Psoas muscle (tissue), 8 donors: ENCODE data around the gene HPGDS. TPM values are rescaled to one million over a fixed set of nuclear protein-coding genes. Genes with fewer than 3 reads are reported as not detected.
"Not testable (repeated sequence)": the region's sequence is repeated elsewhere in the genome, so short reads cannot be mapped to it uniquely, and the experiment has no call there.

Experiments used
- ATAC-seq, 4 donors: fragments of 200-7000 bp; cut with Tn5 transposase; one replicate each; pipeline ENCODE4 v1.9.1; 2020; ENCODE audit warnings: moderate library complexity in 3 of 4, mild to moderate bottlenecking in 2 of 4
- DNase-seq, 2 donors: peaks; one replicate each; pipeline ENCODE4 v3.0.0-alpha.2; 2020
- H3K27ac ChIP-seq: fragments of 200-600 bp; one replicate; pipeline ENCODE4 v1.8.0; 2022
- H3K27me3 ChIP-seq, 3 donors: fragments of 200-600 bp in 1 of 3; one replicate each; pipeline versions ENCODE4 v1.6.1 to v1.8.0; 2013 to 2022; ENCODE audit warnings: low read length in 2 of 3, mild to moderate bottlenecking in 2 of 3, moderate library complexity in 1 of 3; ENCODE audit not compliant: insufficient read depth in 3 of 3
- H3K36me3 ChIP-seq, 2 donors: fragments of 200-600 bp in 1 of 2; one replicate each; pipeline versions ENCODE4 v1.6.1 to v1.8.0; 2013 to 2022; ENCODE audit warnings: low read depth in 1 of 2, mild to moderate bottlenecking in 1 of 2, moderate library complexity in 1 of 2; ENCODE audit not compliant: insufficient read depth in 1 of 2
- H3K4me1 ChIP-seq: fragments of 200-600 bp; one replicate; pipeline ENCODE4 v1.8.0; 2022
- H3K4me3 ChIP-seq: fragments of 200-600 bp; one replicate; pipeline ENCODE4 v1.8.0; 2022; ENCODE audit warnings: mild to moderate bottlenecking
- H3K9me3 ChIP-seq: fragments of 200-600 bp; one replicate; pipeline ENCODE4 v1.8.0; 2022
- CTCF ChIP-seq: fragments of 200-600 bp; IDR thresholded peaks from one replicate; pipeline ENCODE4 v1.8.0; 2022; ENCODE audit warnings: antibody characterized with exemption
- WGBS, 3 donors: extraction: QIAGEN DNeasy Blood & Tissue Kit; methylation state at CpG; one replicate each; pipeline versions ENCODE4 v1.1.6 to v1.1.7; 2013; 5-methylcytosine and 5-hydroxymethylcytosine counted together
- intact Hi-C, 2 donors: fragments of 100-400 bp; cut with DNase I; formaldehyde crosslinking; loops; one replicate each; pipeline versions ENCODE4 v1.11.0 to v1.14.2; 2022
- polyA plus RNA-seq, 3 donors: library from polyadenylated mRNA; stranded (reverse); fragments of 200-250 nt; gene quantifications; one replicate each; pipeline ENCODE4 v1.2.3, GENCODE V29; 2013
- total RNA-seq, 4 donors: library from RNA; stranded (reverse); fragmentation: NEBNext Ultra II Directional in 2 of 4; extraction: Animal tissue kit (Norgen Biotek cat#: 25700) in 2 of 4; gene quantifications; one replicate each; pipeline versions ENCODE4 v1.2.1 to v1.2.4, GENCODE V29; 2021 to 2023
- donor health status: healthy with polysubstance abuse.
- donor health status: DM: no; HTN: no; CAD: no; lungs with moderate emphysema.
- donor health status: Bipolar disorder and iron deficiency.
- donor health status: healthy.
- donor health status: DM: yes; HTN: yes; CAD: no.
- donor health status: DM: no; HTN: no; CAD: no.
- donor health status: DM: no; HTN: no; CAD: no.
- donor health status: DM: yes; HTN: yes; CAD: no.

The HPGDS gene
- total and polyA plus RNA-seq, 7 donors = 0.06 to 0.79 (median 0.39) TPM

- 55 to 73% (median 64%) methylated on average over 1 of the region's 1 CpG for WGBS, 3 donors
- ATAC-seq = no peak
- TF ChIP-seq CTCF = no peak
Observed at GRCh38 chr4:94329933-94330332, 12.7 kb downstream of the HPGDS start.

GRCh38 chr4:94325835-94326234 lies 16.8 kb downstream of the HPGDS start:
- Histone ChIP-seq H3K27me3 (peaks cover 0 to 2% (median 0%) of the 10 kb centered on the region in 3 donors), H3K9me3 (peaks cover 11% of the 10 kb centered on the region), H3K27ac (no peak overlapping the region), H3K36me3 (no peaks in the 10 kb centered on the region), H3K4me1 (no peaks in the 10 kb centered on the region), H3K4me3 (no peak overlapping the region)
- intact Hi-C loops = no loop called here
- DNase-seq (no peak), ATAC-seq (no peak)
- no peak for TF ChIP-seq CTCF
- WGBS, 3 donors = 86 to 91% (median 90%) methylated on average over 1 of the region's 1 CpG

More at GRCh38 chr4:94329933-94330332, 12.7 kb downstream of the HPGDS start:
- no peak for DNase-seq
- H3K9me3 ChIP-seq = peaks cover 11% of the 10 kb centered on the region
- H3K4me3 ChIP-seq = no peak overlapping the region
- no peaks in the 10 kb centered on the region for H3K36me3 ChIP-seq
- H3K4me1 ChIP-seq = no peaks in the 10 kb centered on the region
- H3K27me3 ChIP-seq = peaks cover 0 to 2% (median 0%) of the 10 kb centered on the region in 3 donors
- intact Hi-C loops = loop anchor here in 1 of 2 donors (10.0 kb wide), 1 partner anchor 55 kb away; no protein-coding TSS in a partner anchor
- H3K27ac ChIP-seq = no peak overlapping the region

- not testable (repeated sequence) for H3K36me3 ChIP-seq, DNase-seq
Observed at GRCh38 chr4:94319927-94320326, 22.7 kb downstream of the HPGDS start.

GRCh38 chr4:94307231-94307871 lies 35.3 kb downstream of the HPGDS start:
- H3K36me3 ChIP-seq = no peaks in the 10 kb centered on the region
- ATAC-seq (peak; percentile 89 to 94 (median 90)), DNase-seq (no peak)
- H3K4me3 ChIP-seq = no peak overlapping the region
- H3K4me1 ChIP-seq = peaks cover 8% of the 10 kb centered on the region
- H3K9me3 ChIP-seq = no peaks in the 10 kb centered on the region
- no peak overlapping the region for H3K27ac ChIP-seq
- intact Hi-C loops = loop anchor here (10.0 kb wide), 2 partner anchors 87 to 287 kb away; no protein-coding TSS in a partner anchor
- H3K27me3 ChIP-seq = no peaks in the 10 kb centered on the region
- 40 to 52% (median 45%) methylated on average over 4 of the region's 4 CpGs for WGBS, 3 donors
- no peak for TF ChIP-seq CTCF

More at GRCh38 chr4:94319927-94320326, 22.7 kb downstream of the HPGDS start:
- H3K9me3 ChIP-seq, H3K27me3 ChIP-seq, ATAC-seq, intact Hi-C loops, H3K4me1 ChIP-seq, H3K4me3 ChIP-seq, H3K27ac ChIP-seq: not testable (repeated sequence)

GRCh38 chr4:94306713-94307112 lies 35.9 kb downstream of the HPGDS start:
- no peak for ATAC-seq

More at GRCh38 chr4:94306713-94307112, 35.9 kb downstream of the HPGDS start:
- intact Hi-C loops = loop anchor here (10.0 kb wide), 2 partner anchors 88 to 288 kb away; no protein-coding TSS in a partner anchor
- H3K27ac ChIP-seq = no peak overlapping the region
- TF ChIP-seq CTCF = no peak
- H3K36me3 ChIP-seq = no peaks in the 10 kb centered on the region
- H3K4me3 ChIP-seq = no peak overlapping the region
- no peaks in the 10 kb centered on the region for H3K9me3 ChIP-seq
- peaks cover 8% of the 10 kb centered on the region for H3K4me1 ChIP-seq
- DNase-seq = no peak
- 55 to 67% (median 63%) methylated on average over 3 of the region's 3 CpGs for WGBS, 3 donors
- H3K27me3 ChIP-seq = no peaks in the 10 kb centered on the region
